ENCODE measurements around the gene GPC6.

The GPC6 gene

DNA sequence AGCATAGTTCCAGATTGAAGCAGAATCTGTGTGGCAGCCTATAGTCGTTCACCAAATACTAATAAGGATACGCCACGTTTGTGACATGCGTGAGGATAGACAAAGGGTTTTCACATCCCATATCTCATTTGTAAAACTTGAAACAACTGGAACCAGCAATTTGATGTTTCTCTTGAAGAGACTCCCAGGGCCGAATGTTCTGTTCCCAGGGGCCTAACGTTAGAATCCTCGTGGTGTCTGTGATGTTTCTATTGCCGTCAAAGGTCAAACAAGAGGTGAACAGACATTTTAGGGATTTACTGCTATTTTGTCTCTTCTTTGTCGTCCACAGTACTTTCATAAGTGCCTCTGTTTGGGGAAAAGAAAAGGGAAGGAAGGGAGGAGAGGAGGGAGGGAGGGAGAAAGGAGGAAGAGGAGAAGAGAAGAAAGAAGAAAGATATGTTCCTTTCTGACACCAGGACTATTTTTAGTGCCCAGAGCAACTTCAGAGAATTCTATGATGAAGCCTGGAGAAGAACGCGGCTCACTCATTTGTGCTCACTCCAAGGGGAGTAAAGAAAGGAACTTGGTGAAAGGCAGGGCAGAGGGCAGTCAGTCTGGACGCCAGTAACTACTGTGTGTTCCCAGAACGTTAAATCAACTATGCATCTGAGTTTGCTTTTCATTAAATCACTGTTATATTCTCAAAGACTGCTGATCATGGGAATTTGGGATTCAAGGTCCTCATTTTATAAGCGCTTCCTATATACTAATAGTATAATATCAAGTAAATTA lies 1098.3 kb downstream of the GPC6 start:
- H3K9ac ChIP-seq (ENCODE audit: low read length) = no peak overlapping the region
- H3K27ac ChIP-seq (ENCODE audit: low read depth, low read length) = no peak overlapping the region
- H3K79me2 ChIP-seq (ENCODE audit: insufficient read depth, low read length) = no peaks in the 10 kb centered on the region
- H3K4me3 ChIP-seq (ENCODE audit: insufficient read depth, low read length, poor library complexity, severe bottlenecking) = no peak overlapping the region
- H4K20me1 ChIP-seq (ENCODE audit: low read depth, low read length) = no peaks in the 10 kb centered on the region
- no peaks in the 10 kb centered on the region for H3K27me3 ChIP-seq (ENCODE audit: low read length)
- no peaks in the 10 kb centered on the region for H3K9me3 ChIP-seq (ENCODE audit: insufficient read depth, low read length)
- no peak overlapping the region for H2AFZ ChIP-seq (ENCODE audit: low read depth, low read length, severe bottlenecking)
- H3F3A ChIP-seq (ENCODE audit: insufficient read depth) = no peaks in the 10 kb centered on the region
- H3K36me3 ChIP-seq (ENCODE audit: low read length) = no peaks in the 10 kb centered on the region
- TF ChIP-seq, protein P1, sequence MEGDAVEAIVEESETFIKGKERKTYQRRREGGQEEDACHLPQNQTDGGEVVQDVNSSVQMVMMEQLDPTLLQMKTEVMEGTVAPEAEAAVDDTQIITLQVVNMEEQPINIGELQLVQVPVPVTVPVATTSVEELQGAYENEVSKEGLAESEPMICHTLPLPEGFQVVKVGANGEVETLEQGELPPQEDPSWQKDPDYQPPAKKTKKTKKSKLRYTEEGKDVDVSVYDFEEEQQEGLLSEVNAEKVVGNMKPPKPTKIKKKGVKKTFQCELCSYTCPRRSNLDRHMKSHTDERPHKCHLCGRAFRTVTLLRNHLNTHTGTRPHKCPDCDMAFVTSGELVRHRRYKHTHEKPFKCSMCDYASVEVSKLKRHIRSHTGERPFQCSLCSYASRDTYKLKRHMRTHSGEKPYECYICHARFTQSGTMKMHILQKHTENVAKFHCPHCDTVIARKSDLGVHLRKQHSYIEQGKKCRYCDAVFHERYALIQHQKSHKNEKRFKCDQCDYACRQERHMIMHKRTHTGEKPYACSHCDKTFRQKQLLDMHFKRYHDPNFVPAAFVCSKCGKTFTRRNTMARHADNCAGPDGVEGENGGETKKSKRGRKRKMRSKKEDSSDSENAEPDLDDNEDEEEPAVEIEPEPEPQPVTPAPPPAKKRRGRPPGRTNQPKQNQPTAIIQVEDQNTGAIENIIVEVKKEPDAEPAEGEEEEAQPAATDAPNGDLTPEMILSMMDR (IDR thresholded peaks at IDR 0.05; ENCODE audit: insufficient read depth, low read length, poor library complexity, severe bottlenecking) = no peak
- TF ChIP-seq EZH2phosphoT487 (conservative IDR thresholded peaks at IDR 0.05; ENCODE audit: low read length) = no peak
- H3K9me2 ChIP-seq (replicated peaks; ENCODE audit: insufficient read depth, low read length) = no peaks in the 10 kb centered on the region
- H3K4me2 ChIP-seq (ENCODE audit: low read depth, low read length, poor library complexity, severe bottlenecking) = no peak overlapping the region

DNA sequence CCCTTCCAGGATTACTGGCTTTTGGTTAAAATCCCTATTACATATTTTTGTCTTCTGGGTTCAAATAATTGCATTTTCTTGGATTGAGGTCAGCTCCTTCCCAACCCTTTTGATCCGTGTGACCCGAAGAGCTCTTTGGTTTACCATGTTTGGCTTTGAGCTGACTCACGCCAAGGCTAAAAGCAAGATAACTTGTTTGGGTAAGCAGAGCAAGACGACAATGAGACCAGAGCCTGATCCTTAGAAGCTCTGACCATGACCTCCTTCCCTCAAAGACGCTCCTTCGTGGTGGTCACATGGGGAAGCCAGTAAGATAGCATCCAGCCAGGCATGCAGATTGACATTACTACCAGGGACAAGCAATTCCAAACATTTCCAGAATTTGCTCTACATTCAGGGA lies 1099.0 kb downstream of the GPC6 start:
- no peaks in the 10 kb centered on the region for H3K27me3 ChIP-seq (ENCODE audit: low read length)
- no peak overlapping the region for H2AFZ ChIP-seq (ENCODE audit: low read depth, low read length, severe bottlenecking)
- no peak overlapping the region for H3K4me2 ChIP-seq (ENCODE audit: low read depth, low read length, poor library complexity, severe bottlenecking)
- H3K9me2 ChIP-seq (replicated peaks; ENCODE audit: insufficient read depth, low read length) = no peaks in the 10 kb centered on the region
- H4K20me1 ChIP-seq (ENCODE audit: low read depth, low read length) = no peaks in the 10 kb centered on the region
- no peak for TF ChIP-seq EZH2phosphoT487 (conservative IDR thresholded peaks at IDR 0.05; ENCODE audit: low read length)
- TF ChIP-seq, protein P1 (IDR thresholded peaks at IDR 0.05; ENCODE audit: insufficient read depth, low read length, poor library complexity, severe bottlenecking) = no peak
- no peaks in the 10 kb centered on the region for H3K9me3 ChIP-seq (ENCODE audit: insufficient read depth, low read length)
- H3K79me2 ChIP-seq (ENCODE audit: insufficient read depth, low read length) = no peaks in the 10 kb centered on the region
- no peaks in the 10 kb centered on the region for H3K36me3 ChIP-seq (ENCODE audit: low read length)
- no peak overlapping the region for H3K9ac ChIP-seq (ENCODE audit: low read length)
- no peak overlapping the region for H3K27ac ChIP-seq (ENCODE audit: low read depth, low read length)
- H3F3A ChIP-seq (ENCODE audit: insufficient read depth) = no peaks in the 10 kb centered on the region
- no peak overlapping the region for H3K4me3 ChIP-seq (ENCODE audit: insufficient read depth, low read length, poor library complexity, severe bottlenecking)

DNA sequence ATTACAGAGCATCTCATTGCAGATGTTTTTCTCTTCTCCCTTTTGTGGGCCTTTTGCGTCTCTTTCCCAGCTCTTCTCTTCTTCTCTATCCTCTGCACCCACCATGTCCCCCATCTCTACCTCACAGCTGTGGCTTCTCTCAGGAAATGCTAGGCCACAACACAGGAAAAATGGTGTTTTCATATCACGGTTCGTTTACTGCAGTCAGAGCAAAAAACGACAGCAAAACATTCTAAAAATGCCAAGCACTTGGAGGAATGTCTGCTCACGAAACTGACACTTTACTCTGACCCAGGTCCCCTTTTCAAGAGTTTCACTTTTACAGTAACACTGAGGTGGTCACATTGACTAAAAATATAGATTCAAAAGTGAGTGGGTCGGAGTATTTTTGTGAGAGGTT lies 1100.7 kb downstream of the GPC6 start:
- Histone ChIP-seq H3K27me3 (ENCODE audit: low read length) (no peaks in the 10 kb centered on the region), H2AFZ (ENCODE audit: low read depth, low read length, severe bottlenecking) (no peak overlapping the region), H3K9me2 (replicated peaks; ENCODE audit: insufficient read depth, low read length) (no peaks in the 10 kb centered on the region), H3K27ac (ENCODE audit: low read depth, low read length) (no peak overlapping the region), H4K20me1 (ENCODE audit: low read depth, low read length) (no peaks in the 10 kb centered on the region), H3K9ac (ENCODE audit: low read length) (no peak overlapping the region), H3K4me2 (ENCODE audit: low read depth, low read length, poor library complexity, severe bottlenecking) (no peak overlapping the region), H3K79me2 (ENCODE audit: insufficient read depth, low read length) (no peaks in the 10 kb centered on the region), H3K9me3 (ENCODE audit: insufficient read depth, low read length) (no peaks in the 10 kb centered on the region), H3K36me3 (ENCODE audit: low read length) (no peaks in the 10 kb centered on the region), H3F3A (ENCODE audit: insufficient read depth) (no peaks in the 10 kb centered on the region), H3K4me3 (ENCODE audit: insufficient read depth, low read length, poor library complexity, severe bottlenecking) (no peak overlapping the region)
- TF ChIP-seq, protein P1 (IDR thresholded peaks at IDR 0.05; ENCODE audit: insufficient read depth, low read length, poor library complexity, severe bottlenecking) = no peak
- no peak for TF ChIP-seq EZH2phosphoT487 (conservative IDR thresholded peaks at IDR 0.05; ENCODE audit: low read length)
